Measurements from ENCODE around the gene CD300LF.

CD300LF gene

GRCh38 chr17:74757931-74758847, 45.5 kb upstream of the CD300LF start:
- H3K27ac ChIP-seq: no peak overlapping the region
- TF ChIP-seq CTCF (IDR thresholded peaks at IDR 0.05) (no peak), ZFX (IDR thresholded peaks at IDR 0.05; ENCODE audit: borderline replicate concordance) (no peak)

GRCh38 chr17:74757502-74757901, 44.8 kb upstream of the CD300LF start:
- H3K27ac ChIP-seq: no peak overlapping the region
- TF ChIP-seq ZFX (IDR thresholded peaks at IDR 0.05; ENCODE audit: borderline replicate concordance) (no peak), CTCF (IDR thresholded peaks at IDR 0.05) (no peak)

GRCh38 chr17:74756891-74757290, 44.2 kb upstream of the CD300LF start:
- H3K27ac ChIP-seq: no peak overlapping the region
- no peak for TF ChIP-seq ZFX (IDR thresholded peaks at IDR 0.05; ENCODE audit: borderline replicate concordance)
- TF ChIP-seq CTCF (IDR thresholded peaks at IDR 0.05): no peak

GRCh38 chr17:74755533-74755932, 42.8 kb upstream of the CD300LF start:
- TF ChIP-seq ZFX (IDR thresholded peaks at IDR 0.05; ENCODE audit: borderline replicate concordance) (no peak), CTCF (IDR thresholded peaks at IDR 0.05) (no peak)
- H3K27ac ChIP-seq: no peak overlapping the region

GRCh38 chr17:74754832-74755231, 42.1 kb upstream of the CD300LF start:
- no peak for TF ChIP-seq ZFX (IDR thresholded peaks at IDR 0.05; ENCODE audit: borderline replicate concordance)
- no peak for TF ChIP-seq CTCF (IDR thresholded peaks at IDR 0.05)
- no peak overlapping the region for H3K27ac ChIP-seq

GRCh38 chr17:74752822-74753401, 40.2 kb upstream of the CD300LF start:
- no peak for TF ChIP-seq ZFX (IDR thresholded peaks at IDR 0.05; ENCODE audit: borderline replicate concordance)
- no peak for TF ChIP-seq CTCF (IDR thresholded peaks at IDR 0.05)
- H3K27ac ChIP-seq: no peak overlapping the region

- TF ChIP-seq CTCF (IDR thresholded peaks at IDR 0.05) (no peak), ZFX (IDR thresholded peaks at IDR 0.05; ENCODE audit: borderline replicate concordance) (no peak)
- H3K27ac ChIP-seq: no peak overlapping the region
These were observed 39.7 kb upstream of the CD300LF start for GRCh38 chr17:74752415-74752814.

All from 22Rv1 (cell line).